Transverse colon (tissue), 4 donors: Measurements from ENCODE around the gene PI4KA.

Experiments
- CTCF ChIP-seq, 5 experiments: fragments of 200-600 bp in 3 of 5; fragments of 450-650 bp in 2 of 5; sonication (generic) in 3 of 5; IDR thresholded peaks; 1 replicate in 2 of 5; 2 replicates in 3 of 5; pipeline ENCODE4 v1.5.1; 2016 to 2017; ENCODE audit warnings: antibody characterized with exemption in 5 of 5, inconsistent platforms in 3 of 5, mild to moderate bottlenecking in 2 of 5, moderate library complexity in 1 of 5
- EP300 ChIP-seq: sonication (generic); formaldehyde crosslinking; IDR thresholded peaks from one replicate; pipeline ENCODE4 v1.6.1; 2017; ENCODE audit warnings: antibody characterized with exemption, low read depth
- POLR2A ChIP-seq: fragments of 450-650 bp; IDR thresholded peaks from one replicate; pipeline ENCODE4 v1.6.1; 2016; ENCODE audit warnings: antibody characterized with exemption, mild to moderate bottlenecking, moderate library complexity
- POLR2AphosphoS5 ChIP-seq, 3 donors: sonication (generic); formaldehyde crosslinking; IDR thresholded peaks; one replicate each; pipeline ENCODE4 v1.6.1; 2016; ENCODE audit warnings: antibody characterized with exemption in 3 of 3

- no peak for TF ChIP-seq CTCF (IDR thresholded peaks at IDR 0.05)
- no peak for TF ChIP-seq POLR2A
- no peak for TF ChIP-seq EP300
- no peak for TF ChIP-seq POLR2AphosphoS5 (IDR thresholded peaks at IDR 0.05)
Observed at GRCh38 chr22:20839837-20840645, 18.6 kb downstream of the PI4KA start.
